PFSK-1 (cell line): ENCODE results near the gene ZNF609.

Source experiments
- FOXP2 ChIP-seq: optimal IDR thresholded peaks from 2 replicates; pipeline ENCODE3; 2011; ENCODE audit warnings: borderline replicate concordance, control low read depth, inconsistent platforms; ENCODE audit not compliant: insufficient read depth; ENCODE audit errors: extremely low read length, extremely low read depth
- POLR2AphosphoS5 ChIP-seq: IDR thresholded peaks from 2 replicates; pipeline ENCODE4 v1.6.1; 2012; ENCODE audit warnings: low read depth, mild to moderate bottlenecking, control low read depth, low read length, moderate library complexity
- SIN3A ChIP-seq: IDR thresholded peaks from 2 replicates; pipeline ENCODE4 v1.6.1; 2012; ENCODE audit warnings: mild to moderate bottlenecking, low read length, moderate library complexity, borderline replicate concordance; ENCODE audit not compliant: insufficient read depth
- TAF1 ChIP-seq: IDR thresholded peaks from 2 replicates; pipeline ENCODE4 v1.6.1; 2012; ENCODE audit warnings: low read length, control low read depth, borderline replicate concordance; ENCODE audit not compliant: insufficient read depth
- TF ChIP-seq, protein P1 (sequence below), 2 experiments: IDR thresholded peaks; 2 replicates each; pipeline versions ENCODE4 v1.6.1 to v1.8.0; 2011 to 2012; ENCODE audit warnings: low read depth in 2 of 2, low read length in 2 of 2, control low read depth in 1 of 2, inconsistent platforms in 1 of 2, mild to moderate bottlenecking in 1 of 2, moderate library complexity in 1 of 2; ENCODE audit not compliant: insufficient read depth in 1 of 2

ZNF609 gene

DNA sequence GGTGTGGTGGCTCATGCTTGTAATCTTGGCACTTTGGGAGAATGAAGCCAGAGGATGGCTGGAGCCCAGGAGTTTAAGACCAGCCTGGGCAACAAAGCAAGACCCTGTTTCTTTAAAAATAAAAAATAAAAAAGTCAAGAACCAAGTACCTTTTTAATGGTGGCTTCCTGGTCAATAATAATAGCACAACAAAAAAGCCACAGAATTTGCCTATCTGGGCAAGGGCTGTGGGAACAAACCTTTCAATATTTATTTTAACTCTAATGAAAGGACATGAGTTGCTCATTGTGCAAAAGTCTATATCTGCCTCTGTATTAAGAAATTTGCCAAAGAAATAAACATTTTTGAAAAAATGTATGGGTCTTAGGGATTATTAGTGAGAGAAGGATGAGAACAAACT is 2.1 kb downstream of the ZNF609 start:
- TF ChIP-seq TAF1 (no peak), POLR2AphosphoS5 (no peak), SIN3A (no peak), FOXP2 (no peak)
- TF ChIP-seq, protein P1, sequence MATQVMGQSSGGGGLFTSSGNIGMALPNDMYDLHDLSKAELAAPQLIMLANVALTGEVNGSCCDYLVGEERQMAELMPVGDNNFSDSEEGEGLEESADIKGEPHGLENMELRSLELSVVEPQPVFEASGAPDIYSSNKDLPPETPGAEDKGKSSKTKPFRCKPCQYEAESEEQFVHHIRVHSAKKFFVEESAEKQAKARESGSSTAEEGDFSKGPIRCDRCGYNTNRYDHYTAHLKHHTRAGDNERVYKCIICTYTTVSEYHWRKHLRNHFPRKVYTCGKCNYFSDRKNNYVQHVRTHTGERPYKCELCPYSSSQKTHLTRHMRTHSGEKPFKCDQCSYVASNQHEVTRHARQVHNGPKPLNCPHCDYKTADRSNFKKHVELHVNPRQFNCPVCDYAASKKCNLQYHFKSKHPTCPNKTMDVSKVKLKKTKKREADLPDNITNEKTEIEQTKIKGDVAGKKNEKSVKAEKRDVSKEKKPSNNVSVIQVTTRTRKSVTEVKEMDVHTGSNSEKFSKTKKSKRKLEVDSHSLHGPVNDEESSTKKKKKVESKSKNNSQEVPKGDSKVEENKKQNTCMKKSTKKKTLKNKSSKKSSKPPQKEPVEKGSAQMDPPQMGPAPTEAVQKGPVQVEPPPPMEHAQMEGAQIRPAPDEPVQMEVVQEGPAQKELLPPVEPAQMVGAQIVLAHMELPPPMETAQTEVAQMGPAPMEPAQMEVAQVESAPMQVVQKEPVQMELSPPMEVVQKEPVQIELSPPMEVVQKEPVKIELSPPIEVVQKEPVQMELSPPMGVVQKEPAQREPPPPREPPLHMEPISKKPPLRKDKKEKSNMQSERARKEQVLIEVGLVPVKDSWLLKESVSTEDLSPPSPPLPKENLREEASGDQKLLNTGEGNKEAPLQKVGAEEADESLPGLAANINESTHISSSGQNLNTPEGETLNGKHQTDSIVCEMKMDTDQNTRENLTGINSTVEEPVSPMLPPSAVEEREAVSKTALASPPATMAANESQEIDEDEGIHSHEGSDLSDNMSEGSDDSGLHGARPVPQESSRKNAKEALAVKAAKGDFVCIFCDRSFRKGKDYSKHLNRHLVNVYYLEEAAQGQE (IDR thresholded peaks at IDR 0.05; ENCODE audit: insufficient read depth in 1 of 2, low read depth in 2 of 2, low read length in 2 of 2): no peak

DNA sequence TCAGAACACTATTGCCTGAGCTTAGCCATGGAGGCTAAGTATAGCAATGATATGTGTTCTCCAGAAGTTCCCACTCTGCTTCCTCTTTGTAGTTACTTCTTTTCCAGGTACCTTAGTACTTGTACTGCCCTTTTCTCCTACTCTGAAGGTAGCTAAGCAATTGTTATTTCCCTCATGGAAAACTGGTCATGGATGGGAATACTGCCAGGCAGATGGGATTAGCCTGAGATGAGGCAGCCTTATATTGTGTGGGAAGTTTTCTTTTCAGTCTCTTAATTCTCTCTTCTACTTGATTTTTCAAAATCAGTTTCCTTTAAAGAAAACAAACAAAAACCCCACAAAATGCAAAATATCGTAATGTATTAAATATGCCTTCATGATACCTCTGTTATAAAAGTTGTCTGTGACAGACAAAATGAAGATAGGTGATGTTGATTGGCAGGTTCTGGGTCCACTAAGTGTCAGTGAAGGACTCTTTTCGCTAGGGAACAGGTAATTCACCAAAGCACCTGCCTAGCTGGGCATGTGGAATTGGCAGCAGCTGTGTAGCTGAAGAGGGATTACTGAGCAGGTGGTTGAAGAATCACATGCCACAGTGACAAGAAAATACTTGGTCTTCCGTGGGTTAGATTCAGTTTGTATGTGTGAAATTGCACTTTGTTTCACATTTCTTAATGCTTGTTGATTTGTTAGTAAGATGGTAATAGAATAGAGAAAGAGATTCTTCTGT is 4.1 kb downstream of the ZNF609 start:
- no peak for TF ChIP-seq FOXP2
- no peak for TF ChIP-seq TAF1
- no peak for TF ChIP-seq POLR2AphosphoS5
- TF ChIP-seq, protein P1 (IDR thresholded peaks at IDR 0.05; ENCODE audit: insufficient read depth in 1 of 2, low read depth in 2 of 2, low read length in 2 of 2): no peak
- TF ChIP-seq SIN3A: no peak

DNA sequence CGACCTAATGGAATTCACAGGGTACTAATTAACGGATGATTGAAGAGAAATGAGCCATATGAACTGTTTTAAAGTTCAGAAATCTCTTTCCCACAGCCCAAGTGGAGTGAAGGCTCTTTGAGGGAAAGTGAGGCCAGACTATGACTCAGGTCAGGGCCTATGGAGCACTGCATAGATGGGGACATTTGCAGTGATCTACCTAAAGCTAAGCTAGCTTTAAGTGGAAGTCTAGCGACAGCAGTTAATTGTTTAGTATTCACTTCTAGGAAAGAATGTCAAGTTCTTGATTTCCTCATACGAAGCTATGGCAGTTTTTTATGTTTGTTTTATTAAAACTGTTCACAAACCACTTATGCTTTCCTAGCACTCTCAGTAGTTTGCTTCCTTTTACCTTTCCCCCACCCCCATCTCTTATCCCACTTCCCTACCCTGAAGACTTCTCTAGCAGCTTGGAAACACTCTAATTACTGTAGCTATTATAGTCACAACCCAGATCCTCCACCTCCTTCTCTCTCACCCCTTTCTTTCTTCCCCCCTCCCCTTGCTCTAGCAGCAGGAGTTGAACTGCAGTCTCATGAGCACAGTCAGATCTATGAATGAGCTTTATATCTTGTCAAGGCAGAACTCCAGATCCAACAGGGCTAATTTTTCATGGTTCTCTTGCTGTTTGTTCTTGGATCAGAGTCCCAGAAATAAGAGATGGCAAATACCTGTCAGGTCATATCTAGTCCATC is 6.2 kb downstream of the ZNF609 start:
- no peak for TF ChIP-seq SIN3A

DNA sequence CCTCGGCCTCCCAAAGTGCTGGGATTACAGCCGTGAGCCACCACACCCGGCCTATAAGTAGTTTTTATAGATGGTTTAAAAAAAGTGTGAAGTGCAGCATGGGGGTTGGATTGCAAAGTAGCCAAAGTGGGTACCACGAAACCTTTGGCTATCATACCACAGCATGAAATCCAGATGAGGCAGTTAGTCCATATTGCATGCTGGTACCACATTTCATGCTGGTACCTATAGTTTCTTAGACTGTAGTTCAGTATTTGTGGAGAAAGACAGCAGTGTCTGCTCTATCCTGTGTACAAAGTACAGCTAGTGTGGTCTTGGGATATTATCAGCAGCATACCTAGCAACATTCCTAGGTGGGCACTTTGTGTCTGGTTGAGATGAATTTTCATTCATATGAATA is 11.8 kb downstream of the ZNF609 start:
- TF ChIP-seq POLR2AphosphoS5: no peak
- no peak for TF ChIP-seq FOXP2
- TF ChIP-seq, protein P1 (IDR thresholded peaks at IDR 0.05; ENCODE audit: insufficient read depth in 1 of 2, low read depth in 2 of 2, low read length in 2 of 2): no peak
- no peak for TF ChIP-seq TAF1
- TF ChIP-seq SIN3A: no peak

DNA sequence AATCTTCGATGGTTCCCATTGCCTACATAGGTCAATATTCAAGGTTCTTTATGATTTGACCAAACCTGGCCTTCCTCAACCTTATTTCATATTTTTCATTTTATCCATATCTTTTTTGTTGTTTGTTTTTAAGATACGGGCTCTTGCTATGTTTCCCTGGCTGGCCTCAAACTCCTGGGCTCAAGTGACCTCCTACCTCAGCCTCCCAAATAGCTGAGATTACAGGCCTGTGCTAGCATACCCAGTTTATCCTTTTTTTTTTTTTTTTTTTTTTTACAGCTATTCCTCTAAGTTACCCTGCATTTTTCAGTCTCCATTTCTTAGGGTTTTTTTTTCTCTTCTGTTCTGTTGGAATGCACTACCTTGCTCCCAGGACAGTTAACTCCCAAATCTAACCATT is 14.5 kb downstream of the ZNF609 start:
- TF ChIP-seq, protein P1 (IDR thresholded peaks at IDR 0.05; ENCODE audit: insufficient read depth in 1 of 2, low read depth in 2 of 2, low read length in 2 of 2): no peak
- no peak for TF ChIP-seq POLR2AphosphoS5
- no peak for TF ChIP-seq SIN3A
- no peak for TF ChIP-seq TAF1
- no peak for TF ChIP-seq FOXP2
